SU-DHL-6 (cell line): ENCODE measurements around the gene GNAI2.

Experiments used
- H2AFZ ChIP-seq: fragments of 200-600 bp; sonication (generic); 2 replicates; pipeline ENCODE4 v1.6.1; 2014; ENCODE audit warnings: low read depth, mild to moderate bottlenecking, moderate library complexity, mixed read lengths, antibody characterized with exemption, low read length; ENCODE audit not compliant: severe bottlenecking
- H3F3A ChIP-seq: fragments of 200-600 bp; shearing (Covaris generic); 2 replicates; pipeline ENCODE4 v1.6.0; 2016; ENCODE audit warnings: antibody characterized with exemption, mild to moderate bottlenecking; ENCODE audit not compliant: insufficient read depth
- H3K27ac ChIP-seq: fragments of 200-600 bp; sonication (generic); 2 replicates; pipeline ENCODE4 v1.5.1; 2016; ENCODE audit warnings: low read depth, mild to moderate bottlenecking, low read length, moderate library complexity, mixed read lengths
- H3K27me3 ChIP-seq: fragments of 200-600 bp; sonication (generic), shearing (Covaris generic); 2 replicates; pipeline ENCODE4 v1.6.0; 2014; ENCODE audit warnings: mild to moderate bottlenecking, low read length
- H3K36me3 ChIP-seq: fragments of 200-600 bp; sonication (generic); 2 replicates; pipeline ENCODE4 v1.6.1; 2014; ENCODE audit warnings: mild to moderate bottlenecking, low read length, mixed read lengths
- H3K4me2 ChIP-seq: fragments of 300-600, 200-600 bp; shearing (Covaris generic), sonication (generic); 2 replicates; pipeline ENCODE4 v1.6.0; 2014; ENCODE audit warnings: low read length, low read depth, mild to moderate bottlenecking; ENCODE audit not compliant: poor library complexity, severe bottlenecking
- H3K4me3 ChIP-seq: fragments of 200-600 bp; sonication (generic); 2 replicates; pipeline ENCODE4 v1.5.1; 2014; ENCODE audit warnings: antibody characterized with exemption, low read length, mild to moderate bottlenecking, mixed read lengths; ENCODE audit not compliant: insufficient read depth, poor library complexity, severe bottlenecking
- H3K79me2 ChIP-seq: fragments of 200-600 bp; sonication (generic); 2 replicates; pipeline ENCODE4 v1.6.1; 2014; ENCODE audit warnings: mild to moderate bottlenecking, low read length, moderate library complexity; ENCODE audit not compliant: insufficient read depth
- H3K9ac ChIP-seq: fragments of 200-600 bp; sonication (generic); 2 replicates; pipeline ENCODE4 v1.7.0; 2014; ENCODE audit warnings: mild to moderate bottlenecking, low read length
- H3K9me2 ChIP-seq: fragments of 200-600 bp; sonication (generic); replicated peaks from 2 replicates; pipeline ENCODE4 v1.6.1; 2014; ENCODE audit warnings: low read length; ENCODE audit not compliant: insufficient read depth
- H3K9me3 ChIP-seq: fragments of 200-600 bp; sonication (generic); 2 replicates; pipeline ENCODE4 v1.6.1; 2014; ENCODE audit warnings: low read length, mixed read lengths; ENCODE audit not compliant: insufficient read depth
- H4K20me1 ChIP-seq: fragments of 200-600 bp; sonication (generic); 2 replicates; pipeline ENCODE4 v1.6.1; 2014; ENCODE audit warnings: low read depth, mild to moderate bottlenecking, antibody characterized with exemption, low read length, moderate library complexity, mixed read lengths
- CTCF ChIP-seq: fragments of 200-600 bp; sonication (generic); IDR thresholded peaks from one replicate; pipeline ENCODE4 v1.5.1; 2017; ENCODE audit warnings: antibody characterized with exemption, mild to moderate bottlenecking, low read length, moderate library complexity; ENCODE audit not compliant: insufficient read depth, poor library complexity, severe bottlenecking
- EZH2phosphoT487 ChIP-seq: fragments of 200-600 bp; sonication (generic), shearing (Covaris generic); conservative IDR thresholded peaks from 2 replicates; pipeline ENCODE4 v1.6.1; 2018; ENCODE audit warnings: mild to moderate bottlenecking, antibody characterized with exemption, low read length, moderate library complexity, mixed read lengths

GNAI2 gene

GRCh38 chr3:50194128-50194902 is 41.7 kb upstream of the GNAI2 start:
- Histone ChIP-seq H3K4me2 (no peak overlapping the region), H3K27me3 (no peaks in the 10 kb centered on the region), H3K9me3 (no peaks in the 10 kb centered on the region), H4K20me1 (no peaks in the 10 kb centered on the region), H3K9me2 (no peaks in the 10 kb centered on the region), H3K27ac (no peak overlapping the region), H2AFZ (no peak overlapping the region), H3F3A (no peaks in the 10 kb centered on the region), H3K79me2 (no peaks in the 10 kb centered on the region), H3K9ac (no peak overlapping the region), H3K36me3 (no peaks in the 10 kb centered on the region), H3K4me3 (no peak overlapping the region)
- TF ChIP-seq CTCF, result peak; percentile 55
- TF ChIP-seq EZH2phosphoT487, result no peak

- Histone ChIP-seq H3K79me2 (no peaks in the 10 kb centered on the region), H3K9me3 (no peaks in the 10 kb centered on the region), H3K9me2 (no peaks in the 10 kb centered on the region), H3K9ac (no peak overlapping the region), H3K4me3 (no peak overlapping the region), H3K27ac (no peak overlapping the region), H3K36me3 (no peaks in the 10 kb centered on the region), H4K20me1 (no peaks in the 10 kb centered on the region), H3K4me2 (no peak overlapping the region), H3K27me3 (no peaks in the 10 kb centered on the region), H2AFZ (no peak overlapping the region), H3F3A (no peaks in the 10 kb centered on the region)
- TF ChIP-seq EZH2phosphoT487, result no peak
Measured at GRCh38 chr3:50194903-50195500, 41.0 kb upstream of the GNAI2 start.

GRCh38 chr3:50195501-50196252 is 40.3 kb upstream of the GNAI2 start:
- no peaks in the 10 kb centered on the region for H3K9me3 ChIP-seq
- H3K27ac ChIP-seq, result no peak overlapping the region
- no peaks in the 10 kb centered on the region for H3K36me3 ChIP-seq
- no peak overlapping the region for H3K4me2 ChIP-seq
- no peaks in the 10 kb centered on the region for H3K27me3 ChIP-seq
- H3K4me3 ChIP-seq, result no peak overlapping the region
- no peak overlapping the region for H3K9ac ChIP-seq
- no peak for TF ChIP-seq CTCF
- no peak for TF ChIP-seq EZH2phosphoT487
- H3F3A ChIP-seq, result no peaks in the 10 kb centered on the region
- no peaks in the 10 kb centered on the region for H3K79me2 ChIP-seq
- no peaks in the 10 kb centered on the region for H4K20me1 ChIP-seq
- no peaks in the 10 kb centered on the region for H3K9me2 ChIP-seq
- no peak overlapping the region for H2AFZ ChIP-seq
